Measurements from ENCODE around the gene FASTKD1. TPM values are rescaled to one million over a fixed set of nuclear protein-coding genes. Genes with fewer than 3 reads are reported as not detected.

FASTKD1 gene
- polyA plus RNA-seq, 3 donors: 30.0 to 40.6 (median 33.3) TPM

Other genes with a start within 250 kb of the FASTKD1 start
- gene LRP2, start 211.3 kb downstream of the FASTKD1 start, polyA plus RNA-seq (ENCODE audit: insufficient read length in 3 of 3): 100 to 1,000 TPM; 151 to 221 (median 180) TPM
- gene BBS5, start 94.4 kb downstream of the FASTKD1 start, polyA plus RNA-seq (ENCODE audit: insufficient read length in 3 of 3): 10 to 100 TPM in 2 of 3 donors, 1 to 10 TPM in 1; 9.1 to 20.3 (median 12.4) TPM
- 1 to 10 TPM; 1.2 to 2.1 (median 1.5) TPM for gene KLHL41, start 64.2 kb downstream of the FASTKD1 start, polyA plus RNA-seq (ENCODE audit: insufficient read length in 3 of 3)
- gene PPIG, start 10.5 kb upstream of the FASTKD1 start, polyA plus RNA-seq (ENCODE audit: insufficient read length in 3 of 3): 100 to 1,000 TPM in 1 of 3 donors, 10 to 100 TPM in 2; 92.7 to 113 (median 96.7) TPM
- gene CFAP210, start 120.5 kb upstream of the FASTKD1 start, polyA plus RNA-seq (ENCODE audit: insufficient read length in 3 of 3): 1 to 10 TPM; 3.7 to 5.5 (median 3.8) TPM
- gene PHOSPHO2, start 120.6 kb upstream of the FASTKD1 start, polyA plus RNA-seq (ENCODE audit: insufficient read length in 3 of 3): 10 to 100 TPM; 12.5 to 19.9 (median 15.2) TPM
- 10 to 100 TPM; 28.0 to 44.8 (median 36.0) TPM for gene KLHL23, start 160.0 kb upstream of the FASTKD1 start, polyA plus RNA-seq (ENCODE audit: insufficient read length in 3 of 3)
- gene SSB, start 225.0 kb upstream of the FASTKD1 start, polyA plus RNA-seq (ENCODE audit: insufficient read length in 3 of 3): 100 to 1,000 TPM; 167 to 226 (median 173) TPM

Measured in renal cortex interstitium (tissue), 3 donors.